Adrenal gland (tissue), 5 donors: ENCODE measurements around the gene PPP1R3E.

Experiments used
- POLR2A ChIP-seq, 2 donors: fragments of 450-650 bp; IDR thresholded peaks; one replicate each; pipeline ENCODE4 v1.6.1; 2017; ENCODE audit warnings: antibody characterized with exemption in 2 of 2, mild to moderate bottlenecking in 2 of 2, moderate library complexity in 1 of 2
- TF ChIP-seq, protein P1 (sequence below), 6 experiments: fragments of 450-650 bp in 4 of 6; fragments of 200-600 bp in 2 of 6; sonication (generic) in 1 of 6; IDR thresholded peaks; 1 replicate in 5 of 6; 2 replicates in 1 of 6; pipeline versions ENCODE4 v1.5.1 to v1.8.0; 2016 to 2021; ENCODE audit warnings: antibody characterized with exemption in 6 of 6, mild to moderate bottlenecking in 2 of 6, moderate library complexity in 1 of 6
- donor health status: DM: no; HTN: no; CAD: no.

DNA sequence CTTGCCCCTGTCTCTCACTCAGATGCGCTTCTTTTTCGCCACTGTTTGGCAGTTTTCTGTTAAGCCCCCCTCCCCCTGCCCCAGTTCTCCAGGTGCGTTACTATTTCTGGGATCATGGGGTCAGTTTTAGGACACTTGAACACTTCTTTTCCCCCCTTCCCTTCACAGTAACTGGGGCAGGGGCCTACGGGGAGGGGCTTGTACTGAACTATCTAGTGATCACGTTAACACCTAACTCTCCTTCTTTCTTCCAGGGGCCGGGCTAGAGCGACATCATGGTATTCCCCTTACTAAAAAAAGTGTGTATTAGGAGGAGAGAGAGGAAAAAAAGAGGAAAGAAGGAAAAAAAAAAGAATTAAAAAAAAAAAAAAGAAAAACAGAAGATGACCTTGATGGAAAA is 22.3 kb upstream of the PPP1R3E start:
- TF ChIP-seq, protein P1, sequence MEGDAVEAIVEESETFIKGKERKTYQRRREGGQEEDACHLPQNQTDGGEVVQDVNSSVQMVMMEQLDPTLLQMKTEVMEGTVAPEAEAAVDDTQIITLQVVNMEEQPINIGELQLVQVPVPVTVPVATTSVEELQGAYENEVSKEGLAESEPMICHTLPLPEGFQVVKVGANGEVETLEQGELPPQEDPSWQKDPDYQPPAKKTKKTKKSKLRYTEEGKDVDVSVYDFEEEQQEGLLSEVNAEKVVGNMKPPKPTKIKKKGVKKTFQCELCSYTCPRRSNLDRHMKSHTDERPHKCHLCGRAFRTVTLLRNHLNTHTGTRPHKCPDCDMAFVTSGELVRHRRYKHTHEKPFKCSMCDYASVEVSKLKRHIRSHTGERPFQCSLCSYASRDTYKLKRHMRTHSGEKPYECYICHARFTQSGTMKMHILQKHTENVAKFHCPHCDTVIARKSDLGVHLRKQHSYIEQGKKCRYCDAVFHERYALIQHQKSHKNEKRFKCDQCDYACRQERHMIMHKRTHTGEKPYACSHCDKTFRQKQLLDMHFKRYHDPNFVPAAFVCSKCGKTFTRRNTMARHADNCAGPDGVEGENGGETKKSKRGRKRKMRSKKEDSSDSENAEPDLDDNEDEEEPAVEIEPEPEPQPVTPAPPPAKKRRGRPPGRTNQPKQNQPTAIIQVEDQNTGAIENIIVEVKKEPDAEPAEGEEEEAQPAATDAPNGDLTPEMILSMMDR (IDR thresholded peaks at IDR 0.05), result no peak
- no peak for TF ChIP-seq POLR2A (IDR thresholded peaks at IDR 0.05)
